Sigmoid colon (tissue), 7 donors: ENCODE data around the gene CD81. TPM values are rescaled to one million over a fixed set of nuclear protein-coding genes. Genes with fewer than 3 reads are reported as not detected.

Source experiments
- DNase-seq: peaks from one replicate; pipeline ENCODE4 v3.0.0-alpha.2; 2019
- H3K27ac ChIP-seq, 4 donors: fragments of 200-600 bp; sonication (generic); one replicate each; pipeline ENCODE4 v1.5.1; 2016 to 2019; ENCODE audit warnings: mild to moderate bottlenecking in 1 of 4
- H3K27me3 ChIP-seq, 3 donors: fragments of 200-600 bp; sonication (generic); one replicate each; pipeline ENCODE4 v1.5.1; 2019; ENCODE audit warnings: mild to moderate bottlenecking in 1 of 3
- H3K36me3 ChIP-seq, 4 donors: fragments of 200-600 bp; sonication (generic); one replicate each; pipeline ENCODE4 v1.5.1; 2016 to 2019
- H3K4me1 ChIP-seq, 4 donors: fragments of 200-600 bp; sonication (generic); one replicate each; pipeline ENCODE4 v1.5.1; 2017 to 2019
- H3K4me3 ChIP-seq, 4 donors: fragments of 200-600 bp; sonication (generic); one replicate each; pipeline ENCODE4 v1.5.1; 2017 to 2019; ENCODE audit warnings: mild to moderate bottlenecking in 2 of 4, moderate library complexity in 1 of 4
- H3K9me3 ChIP-seq, 4 donors: fragments of 200-600 bp in 3 of 4; sonication (generic) in 3 of 4; one replicate each; pipeline versions ENCODE4 v1.5.1 to v1.6.1; 2013 to 2019
- CTCF ChIP-seq, 4 experiments: fragments of 450-650 bp in 3 of 4; fragments of 200-600 bp in 1 of 4; IDR thresholded peaks; one replicate each; pipeline ENCODE4 v1.5.1; 2016 to 2019; ENCODE audit warnings: antibody characterized with exemption in 4 of 4, mild to moderate bottlenecking in 3 of 4, moderate library complexity in 2 of 4
- EP300 ChIP-seq, 4 donors: sonication (generic); formaldehyde crosslinking; IDR thresholded peaks; one replicate each; pipeline ENCODE4 v1.6.1; 2017; ENCODE audit warnings: antibody characterized with exemption in 4 of 4
- POLR2A ChIP-seq, 2 donors: fragments of 450-650 bp; IDR thresholded peaks; one replicate each; pipeline ENCODE4 v1.6.1; 2016; ENCODE audit warnings: antibody characterized with exemption in 2 of 2, mild to moderate bottlenecking in 2 of 2, moderate library complexity in 2 of 2
- POLR2AphosphoS5 ChIP-seq, 4 donors: sonication (generic); formaldehyde crosslinking; IDR thresholded peaks; one replicate each; pipeline ENCODE4 v1.6.1; 2017; ENCODE audit warnings: antibody characterized with exemption in 4 of 4
- WGBS, 2 donors: extraction: QIAGEN DNeasy Blood & Tissue Kit; methylation state at CpG; one replicate each; pipeline ENCODE4 v1.1.7; 2013; 5-methylcytosine and 5-hydroxymethylcytosine counted together
- intact Hi-C: fragments of 100-400 bp; cut with DNase I; formaldehyde crosslinking; loops from one replicate; pipeline ENCODE4 v1.15.1; 2023
- polyA plus RNA-seq, 3 donors: library from polyadenylated mRNA; stranded (reverse); fragments of 200-250 nt; gene quantifications; one replicate each; pipeline ENCODE4 v1.2.3, GENCODE V29; 2013
- total RNA-seq, 4 donors: library from RNA; depleted of rRNA; stranded (reverse); fragments of >200 nt; gene quantifications; one replicate each; pipeline ENCODE4 v1.1.0, GENCODE V29; 2016
- donor health status: healthy with polysubstance abuse.
- donor health status: Bipolar disorder and iron deficiency.
- donor health status: healthy.

CD81 gene
- total and polyA plus RNA-seq, 7 donors = 67.9 to 625 (median 401) TPM

- intact Hi-C loops = loop anchor here (10.0 kb wide), 2 partner anchors 436 to 924 kb away; no protein-coding TSS in a partner anchor
- no peak for TF ChIP-seq POLR2A (IDR thresholded peaks at IDR 0.05)
- no peak for TF ChIP-seq EP300 (IDR thresholded peaks at IDR 0.05)
- peak in 1 of 4 experiments; percentile 19 for TF ChIP-seq CTCF (IDR thresholded peaks at IDR 0.05)
- no peak for TF ChIP-seq POLR2AphosphoS5 (IDR thresholded peaks at IDR 0.05)
- peaks cover 5 to 23% (median 15%) of the 10 kb centered on the region in 4 donors for H3K36me3 ChIP-seq
- no peak for DNase-seq
- no peaks in the 10 kb centered on the region for H3K9me3 ChIP-seq
- H3K27ac ChIP-seq = peak overlapping the region; percentile 88 to 100 (median 100)
- H3K4me1 ChIP-seq = peaks cover 0 to 98% (median 96%) of the 10 kb centered on the region in 4 donors
- H3K4me3 ChIP-seq = no peak overlapping the region
- 78 to 80% methylated on average over 15 of the region's 15 CpGs for WGBS, 2 donors
- no peaks in the 10 kb centered on the region for H3K27me3 ChIP-seq
These were observed 11.6 kb downstream of the CD81 start for GRCh38 chr11:2388431-2389376.

GRCh38 chr11:2389377-2390026, 12.4 kb downstream of the CD81 start:
- no peak for DNase-seq
- no peaks in the 10 kb centered on the region for H3K9me3 ChIP-seq
- 47 to 72% methylated on average over 14 of the region's 14 CpGs for WGBS, 2 donors
- intact Hi-C loops = loop anchor here (10.0 kb wide), 3 partner anchors 435 to 925 kb away; partner anchors contain the start of gene OSBPL5
- H3K27me3 ChIP-seq = no peaks in the 10 kb centered on the region
- H3K27ac ChIP-seq = peak overlapping the region; percentile 88 to 100 (median 100)
- H3K36me3 ChIP-seq = peaks cover 5 to 31% (median 22%) of the 10 kb centered on the region in 4 donors
- peak overlapping the region in 1 of 4 donors; percentile 0 for H3K4me3 ChIP-seq
- peak in 1 of 4 experiments; percentile 13 for TF ChIP-seq CTCF (IDR thresholded peaks at IDR 0.05)
- no peak for TF ChIP-seq POLR2A (IDR thresholded peaks at IDR 0.05)
- H3K4me1 ChIP-seq = peaks cover 0 to 95% (median 90%) of the 10 kb centered on the region in 4 donors

GRCh38 chr11:2390091-2390724, 13.1 kb downstream of the CD81 start:
- 84 to 86% methylated on average over 23 of the region's 23 CpGs for WGBS, 2 donors
- Histone ChIP-seq H3K9me3 (no peaks in the 10 kb centered on the region), H3K36me3 (peaks cover 5 to 38% (median 28%) of the 10 kb centered on the region in 4 donors), H3K27me3 (no peaks in the 10 kb centered on the region), H3K27ac (peak overlapping the region; percentile 88 to 100 (median 100)), H3K4me1 (peaks cover 0 to 88% (median 83%) of the 10 kb centered on the region in 4 donors), H3K4me3 (peak overlapping the region in 1 of 4 donors; percentile 11)
- no peak for DNase-seq
- intact Hi-C loops = loop anchor here (10.0 kb wide), 1 partner anchor 775 kb away; the partner anchor contains the start of gene OSBPL5
- TF ChIP-seq EP300 (IDR thresholded peaks at IDR 0.05) (peak in 1 of 4 donors; percentile 19), POLR2AphosphoS5 (IDR thresholded peaks at IDR 0.05) (peak in 3 of 4 donors; percentile 28 to 56 (median 36)), CTCF (IDR thresholded peaks at IDR 0.05) (no peak)

- Histone ChIP-seq H3K4me3 (peak overlapping the region in 1 of 4 donors; percentile 11), H3K27me3 (no peaks in the 10 kb centered on the region), H3K36me3 (peaks cover 5 to 44% (median 33%) of the 10 kb centered on the region in 4 donors), H3K9me3 (no peaks in the 10 kb centered on the region), H3K27ac (peak overlapping the region; percentile 88 to 100 (median 100)), H3K4me1 (peaks cover 0 to 82% (median 78%) of the 10 kb centered on the region in 4 donors)
- intact Hi-C loops = loop anchor here (10.0 kb wide), 1 partner anchor 774 kb away; the partner anchor contains the start of gene OSBPL5
- 51 to 59% methylated on average over 8 of the region's 8 CpGs for WGBS, 2 donors
- TF ChIP-seq EP300 (IDR thresholded peaks at IDR 0.05) = peak in 1 of 4 donors; percentile 43
- TF ChIP-seq POLR2AphosphoS5 (IDR thresholded peaks at IDR 0.05) = peak in 3 of 4 donors; percentile 26 to 60 (median 43)
- no peak for TF ChIP-seq CTCF (IDR thresholded peaks at IDR 0.05)
- DNase-seq = peak; percentile 95
These were observed 13.6 kb downstream of the CD81 start for GRCh38 chr11:2390725-2391151.
